ENCODE measurements around the gene SERGEF.

Gene SERGEF

DNA sequence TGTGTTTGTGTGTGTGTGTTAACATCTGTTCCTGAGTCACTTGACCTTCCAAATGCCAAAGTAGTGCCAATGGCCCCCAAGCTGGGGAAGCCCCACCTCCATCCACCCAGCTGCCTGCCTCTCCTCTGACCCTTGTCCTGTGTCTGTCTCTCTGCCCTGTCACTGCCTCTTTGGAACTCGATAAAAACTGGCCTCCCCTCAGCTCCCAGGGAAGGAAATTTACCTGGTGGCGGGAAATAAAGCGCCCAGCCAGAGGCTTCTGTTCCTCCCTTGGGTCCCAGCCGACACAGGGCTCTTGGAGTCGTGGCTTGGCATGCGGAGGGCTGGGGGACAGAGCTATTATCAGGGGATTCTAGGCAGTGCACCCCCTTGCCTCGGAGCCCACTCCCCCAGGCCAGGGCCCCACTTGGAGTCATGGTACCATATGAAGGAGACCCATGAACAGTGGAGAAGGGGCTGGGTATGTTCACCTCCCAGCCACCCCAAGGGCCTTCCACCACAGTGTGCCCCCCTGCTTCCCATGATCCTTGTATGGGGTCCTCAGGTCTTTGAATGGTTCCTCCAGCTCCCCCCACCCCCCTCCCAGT lies 272.1 kb downstream of the SERGEF start:
- TF ChIP-seq, protein P1, sequence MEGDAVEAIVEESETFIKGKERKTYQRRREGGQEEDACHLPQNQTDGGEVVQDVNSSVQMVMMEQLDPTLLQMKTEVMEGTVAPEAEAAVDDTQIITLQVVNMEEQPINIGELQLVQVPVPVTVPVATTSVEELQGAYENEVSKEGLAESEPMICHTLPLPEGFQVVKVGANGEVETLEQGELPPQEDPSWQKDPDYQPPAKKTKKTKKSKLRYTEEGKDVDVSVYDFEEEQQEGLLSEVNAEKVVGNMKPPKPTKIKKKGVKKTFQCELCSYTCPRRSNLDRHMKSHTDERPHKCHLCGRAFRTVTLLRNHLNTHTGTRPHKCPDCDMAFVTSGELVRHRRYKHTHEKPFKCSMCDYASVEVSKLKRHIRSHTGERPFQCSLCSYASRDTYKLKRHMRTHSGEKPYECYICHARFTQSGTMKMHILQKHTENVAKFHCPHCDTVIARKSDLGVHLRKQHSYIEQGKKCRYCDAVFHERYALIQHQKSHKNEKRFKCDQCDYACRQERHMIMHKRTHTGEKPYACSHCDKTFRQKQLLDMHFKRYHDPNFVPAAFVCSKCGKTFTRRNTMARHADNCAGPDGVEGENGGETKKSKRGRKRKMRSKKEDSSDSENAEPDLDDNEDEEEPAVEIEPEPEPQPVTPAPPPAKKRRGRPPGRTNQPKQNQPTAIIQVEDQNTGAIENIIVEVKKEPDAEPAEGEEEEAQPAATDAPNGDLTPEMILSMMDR (IDR thresholded peaks at IDR 0.05; ENCODE audit: low read depth, low read length) = no peak
- no peak overlapping the region for H3K4me3 ChIP-seq (ENCODE audit: low read depth, low read length)

DNA sequence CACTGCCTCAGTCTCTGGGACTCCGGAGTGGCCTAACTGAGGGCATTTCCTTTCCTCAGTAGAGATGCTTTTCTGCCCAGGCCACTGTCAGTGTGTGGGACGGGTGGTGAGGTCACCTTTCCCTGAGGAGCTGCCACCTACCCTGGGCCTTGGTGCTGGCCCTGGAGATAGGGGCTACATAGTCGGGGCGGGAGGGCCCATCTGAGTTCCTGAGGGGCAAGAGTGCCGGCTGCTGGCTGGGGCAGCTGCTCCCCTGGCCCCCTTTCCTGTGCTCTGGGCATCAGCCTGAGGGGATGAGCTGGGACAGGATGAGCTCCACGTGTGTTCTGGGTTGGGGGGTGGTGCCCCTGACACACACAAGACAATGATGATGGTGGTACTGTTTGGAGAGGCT lies 272.9 kb downstream of the SERGEF start:
- H3K4me3 ChIP-seq (ENCODE audit: low read depth, low read length) = no peak overlapping the region
- TF ChIP-seq, protein P1 (IDR thresholded peaks at IDR 0.05; ENCODE audit: low read depth, low read length) = no peak

DNA sequence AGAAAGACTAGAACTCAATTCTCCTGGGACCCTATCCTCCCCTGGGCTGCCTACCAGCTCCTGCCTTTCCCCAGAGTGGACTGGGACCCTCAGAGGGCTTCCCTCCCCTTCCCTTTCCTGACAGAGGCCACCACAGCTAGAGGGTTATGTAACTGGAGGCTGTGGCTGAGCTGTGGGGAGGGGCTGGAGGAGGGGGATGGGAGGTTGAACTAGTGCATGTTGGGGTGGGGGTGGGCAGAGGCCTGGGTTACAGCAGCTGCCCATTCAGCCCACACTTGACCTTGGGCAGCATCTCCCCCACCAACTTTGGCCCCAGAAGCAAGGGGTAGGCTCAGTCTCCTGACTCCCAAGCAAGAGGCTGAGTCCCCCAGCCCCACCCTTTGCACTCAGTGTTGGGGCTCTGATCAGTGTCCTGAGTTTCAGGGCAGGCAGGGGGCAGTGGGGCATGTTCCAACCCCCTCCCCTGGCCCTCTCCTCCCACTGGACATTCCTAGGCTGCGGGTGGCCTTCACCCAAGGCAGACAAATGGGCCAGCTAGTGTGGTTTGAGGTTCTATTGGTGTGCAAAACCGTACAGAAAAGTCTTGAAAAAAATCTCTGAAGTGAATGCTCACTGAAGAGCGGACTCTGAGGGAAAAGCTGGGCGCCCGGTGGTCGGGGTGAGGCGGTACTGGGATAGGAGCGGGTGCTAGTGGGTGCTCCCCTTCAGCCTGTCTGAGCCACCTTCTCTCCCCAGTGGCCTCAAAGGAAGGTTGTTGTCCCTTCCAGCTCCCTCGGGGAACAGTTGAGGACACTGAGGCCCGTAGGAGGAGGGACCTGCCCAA lies 274.5 kb downstream of the SERGEF start:
- H3K4me3 ChIP-seq (ENCODE audit: low read depth, low read length) = no peak overlapping the region

More for the DNA sequence above, 274.5 kb downstream of the SERGEF start:
- TF ChIP-seq, protein P1 (IDR thresholded peaks at IDR 0.05; ENCODE audit: low read depth, low read length) = no peak

Measured in WI38 (cell line).